Stimulated activated CD4-positive, alpha-beta T cell treated with anti-CD3 and anti-CD28 coated beads, TNF-alpha, amount 100 ng/mL, for 48 hours (primary cell): ENCODE data around the gene TCERG1L.
"Not testable (repeated sequence)": the region's sequence is repeated elsewhere in the genome, so short reads cannot be mapped to it uniquely, and the experiment has no call there.

ENCODE experiments used
- DNase-seq, 3 donors: peaks; one replicate each; pipeline ENCODE4 v3.0.0-alpha.2; 2020; ENCODE audit warnings: low read depth in 3 of 3

The TCERG1L gene

DNA sequence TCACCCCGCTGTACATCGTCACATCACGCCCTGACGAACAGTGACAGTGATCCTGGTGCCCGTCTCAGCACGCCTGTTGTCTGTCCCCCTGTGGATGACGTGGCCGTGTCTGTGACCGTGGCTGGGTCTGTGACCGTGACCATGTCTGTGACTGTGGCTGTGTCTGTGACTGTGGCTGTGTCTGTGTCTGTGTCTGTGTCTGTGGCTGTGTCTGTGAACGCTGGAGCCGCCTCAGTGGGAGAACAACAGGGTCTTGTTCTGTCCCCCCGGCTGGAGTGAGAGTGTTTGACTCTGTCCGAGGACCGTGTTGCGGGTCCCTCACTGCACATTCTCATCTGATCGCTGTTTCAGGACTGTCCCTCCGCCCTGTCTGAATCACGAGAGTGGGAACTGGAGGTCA, 202.2 kb downstream of the TCERG1L start:
- DNase-seq: no peak

DNA sequence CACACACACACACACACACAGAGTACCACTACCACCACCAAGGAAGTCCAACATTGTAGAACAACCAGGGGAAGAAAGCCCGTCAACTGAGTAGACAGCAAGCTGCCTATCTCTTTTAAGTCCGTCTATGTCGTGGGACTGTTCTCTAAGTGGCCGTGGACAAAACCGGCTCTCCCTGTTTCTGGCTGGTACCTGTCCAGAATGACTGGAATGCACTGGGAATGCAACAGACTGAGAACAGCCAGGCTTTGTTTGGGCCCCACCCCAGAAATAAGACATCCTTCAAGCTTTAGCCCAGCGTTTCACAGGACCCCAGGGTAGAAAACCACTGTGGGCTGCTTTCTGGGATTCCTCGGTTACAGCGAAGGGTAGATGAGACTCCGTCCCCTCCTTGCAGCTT, 203.6 kb downstream of the TCERG1L start:
- DNase-seq: no peak

DNA sequence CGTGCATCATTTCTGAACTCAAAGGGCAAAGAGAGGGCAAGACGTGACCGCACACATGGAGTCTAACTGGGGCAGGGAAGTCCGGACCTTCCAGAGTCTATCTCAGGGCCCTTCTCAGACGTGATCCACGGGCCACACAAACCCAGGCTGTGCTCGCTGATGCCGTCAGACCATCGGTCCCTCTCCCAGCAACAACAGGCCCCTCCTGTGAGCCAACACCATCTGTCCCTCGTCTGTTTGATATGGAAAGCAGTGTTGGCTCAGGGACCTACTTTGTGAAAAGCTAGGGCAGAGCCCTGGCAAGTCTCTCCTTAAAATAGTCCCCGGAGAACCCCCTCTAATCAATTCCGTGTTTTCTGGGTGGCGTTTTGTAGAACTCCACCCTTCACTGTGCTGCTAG, 208.8 kb downstream of the TCERG1L start:
- DNase-seq: no peak

DNA sequence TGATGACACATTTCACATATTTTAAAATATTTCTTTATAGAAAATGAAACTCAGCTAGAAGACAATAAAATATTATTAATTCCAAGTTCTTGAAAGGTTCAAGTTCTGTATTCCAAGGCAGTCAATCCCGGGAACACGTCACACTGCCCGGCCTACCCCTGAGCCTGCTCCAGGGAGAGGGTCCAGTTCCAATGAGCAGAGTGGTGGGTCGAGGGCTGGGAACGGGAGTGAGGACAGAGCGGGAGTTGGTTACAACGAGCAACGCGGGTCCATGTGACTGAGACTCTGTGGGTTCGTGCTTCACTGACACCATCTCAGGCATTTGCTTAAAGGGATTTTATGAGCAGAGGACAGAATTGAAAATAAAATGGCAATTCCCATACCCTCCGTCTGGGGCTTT, 209.4 kb downstream of the TCERG1L start:
- DNase-seq: no peak

DNA sequence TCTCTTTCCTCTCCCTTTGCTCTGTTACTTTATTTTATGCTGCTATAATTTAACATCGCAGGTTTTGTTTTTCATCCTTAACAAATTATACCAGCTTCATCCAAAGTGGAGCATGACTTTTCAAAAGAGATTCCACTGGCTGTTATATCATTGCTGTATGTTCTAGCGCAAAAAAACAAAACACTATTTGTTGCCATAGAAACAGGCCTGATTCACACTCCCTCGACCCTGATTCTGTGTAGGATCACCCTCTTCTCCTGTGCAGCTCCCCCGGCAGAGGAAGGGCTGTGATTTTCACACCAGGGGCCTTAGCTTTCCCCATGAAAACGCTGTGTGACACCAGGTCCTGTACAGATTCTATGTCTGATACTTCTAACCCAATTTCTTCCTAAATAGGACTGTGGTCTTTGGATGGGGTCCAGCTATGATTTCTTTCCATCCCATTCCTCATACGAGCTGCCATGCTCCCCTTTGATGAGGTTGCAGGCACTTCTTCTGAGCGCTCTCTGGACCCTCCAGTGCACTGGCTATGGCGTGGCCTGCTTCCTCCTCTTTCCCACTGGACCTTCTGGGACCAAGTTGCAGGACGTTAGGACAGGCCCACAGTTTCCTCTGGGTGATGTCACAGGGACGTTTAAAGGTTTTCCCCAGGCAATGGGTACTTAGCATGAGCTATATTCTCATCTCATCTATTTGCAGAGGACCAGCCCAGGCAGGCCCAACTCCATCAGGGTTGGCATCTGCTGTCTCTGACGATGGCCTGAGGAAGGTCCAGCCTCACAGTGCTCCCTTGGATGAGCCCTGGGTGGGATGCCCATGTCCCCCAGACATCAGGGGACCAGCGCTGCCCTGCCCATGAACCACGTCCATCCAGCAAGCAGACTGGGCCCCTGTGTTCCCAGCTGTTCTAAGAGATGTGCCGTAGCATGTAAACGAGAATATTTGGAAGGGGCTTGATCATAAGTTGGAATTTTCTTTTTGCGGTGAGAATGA, 210.8 kb downstream of the TCERG1L start:
- DNase-seq: not testable (repeated sequence)

DNA sequence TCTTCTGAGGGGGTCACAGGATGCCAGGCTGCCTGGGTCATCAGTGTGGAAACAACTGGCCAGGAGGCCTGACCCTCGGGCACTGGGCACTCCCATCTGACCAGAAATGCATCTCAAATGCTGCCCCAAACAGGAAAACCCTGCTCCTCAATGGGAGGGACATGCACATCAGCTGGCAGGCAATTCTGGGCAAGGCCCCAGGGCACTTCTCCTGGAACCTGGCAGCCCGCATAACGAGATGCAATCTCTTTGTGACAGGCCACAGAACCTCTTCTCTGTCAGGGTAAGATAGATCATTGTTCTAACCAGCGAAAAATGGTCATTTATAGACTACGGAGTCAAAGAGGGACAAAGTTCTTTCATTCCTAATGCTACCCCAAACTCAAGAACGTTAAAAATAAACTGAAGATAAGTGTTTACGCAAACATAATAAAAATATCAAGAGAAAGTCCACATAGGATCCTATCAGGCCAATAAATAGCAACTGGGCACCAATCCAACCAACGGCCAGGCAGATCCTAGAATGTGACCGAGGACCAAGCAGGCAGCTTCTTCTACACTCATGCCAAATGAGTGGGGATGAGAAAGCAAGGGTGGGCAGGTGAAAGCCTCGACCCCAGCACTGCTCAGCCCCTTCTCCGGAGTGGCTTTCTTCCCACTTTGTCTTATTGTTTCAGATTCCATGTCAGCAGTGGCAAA, 212.3 kb downstream of the TCERG1L start:
- no peak for DNase-seq

DNA sequence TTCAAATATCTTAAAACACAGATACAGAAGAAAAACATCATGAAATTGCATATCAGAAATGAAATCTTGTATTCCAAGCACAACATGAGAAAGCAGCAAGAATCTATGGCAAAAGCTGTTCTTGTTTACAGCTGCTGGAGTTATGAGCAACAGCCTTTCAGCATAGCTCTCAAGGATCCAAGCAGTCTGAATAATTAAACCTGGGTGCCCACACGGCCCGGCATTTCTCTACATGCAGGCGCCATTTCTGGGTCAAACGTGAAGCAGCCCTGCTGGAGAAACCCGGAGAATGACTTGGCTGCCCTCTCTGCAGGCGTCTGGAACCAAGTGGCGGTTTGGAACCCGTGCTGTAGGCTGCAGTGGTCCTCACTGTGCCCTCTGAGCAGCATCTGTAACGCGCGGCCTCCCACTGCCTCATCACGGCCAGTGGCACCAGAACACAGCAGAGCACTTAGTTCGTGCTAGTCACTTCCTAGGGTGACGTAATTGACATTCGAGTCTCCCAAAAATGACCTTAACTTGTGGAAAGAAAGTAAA, 213.0 kb downstream of the TCERG1L start:
- DNase-seq: no peak

DNA sequence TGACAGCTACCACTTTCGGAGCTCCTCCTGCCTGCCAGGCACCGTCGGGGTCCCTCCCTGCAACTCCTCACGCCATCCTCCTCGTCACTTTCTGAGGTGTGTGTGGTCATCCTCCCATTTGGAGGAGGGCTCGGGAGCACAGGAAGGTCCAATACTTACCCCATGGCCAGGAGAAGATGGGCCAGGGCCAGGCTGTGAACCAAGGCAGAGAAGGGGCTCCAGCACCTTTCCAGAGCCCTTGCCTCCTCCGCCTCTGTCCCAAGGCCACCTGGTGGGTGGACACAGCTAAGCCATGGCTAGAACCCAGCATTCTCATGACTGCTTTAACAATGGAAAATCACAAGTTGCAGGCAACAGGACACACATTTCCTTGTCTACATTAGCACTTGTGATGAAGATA, 215.5 kb downstream of the TCERG1L start:
- DNase-seq: no peak

DNA sequence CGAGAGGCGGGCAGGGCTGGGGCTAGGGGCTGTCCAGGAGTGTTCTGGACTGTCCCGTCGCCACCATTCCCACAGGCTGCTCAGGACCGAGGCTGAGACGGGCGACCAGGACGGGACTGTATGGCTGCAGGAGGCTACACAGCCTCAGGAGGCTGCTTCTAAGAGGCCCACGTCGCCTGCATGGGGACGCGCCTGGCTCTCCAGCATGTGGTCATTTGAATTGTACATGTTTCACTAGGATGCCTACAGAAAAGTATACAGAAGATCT, 216.3 kb downstream of the TCERG1L start:
- DNase-seq: no peak

DNA sequence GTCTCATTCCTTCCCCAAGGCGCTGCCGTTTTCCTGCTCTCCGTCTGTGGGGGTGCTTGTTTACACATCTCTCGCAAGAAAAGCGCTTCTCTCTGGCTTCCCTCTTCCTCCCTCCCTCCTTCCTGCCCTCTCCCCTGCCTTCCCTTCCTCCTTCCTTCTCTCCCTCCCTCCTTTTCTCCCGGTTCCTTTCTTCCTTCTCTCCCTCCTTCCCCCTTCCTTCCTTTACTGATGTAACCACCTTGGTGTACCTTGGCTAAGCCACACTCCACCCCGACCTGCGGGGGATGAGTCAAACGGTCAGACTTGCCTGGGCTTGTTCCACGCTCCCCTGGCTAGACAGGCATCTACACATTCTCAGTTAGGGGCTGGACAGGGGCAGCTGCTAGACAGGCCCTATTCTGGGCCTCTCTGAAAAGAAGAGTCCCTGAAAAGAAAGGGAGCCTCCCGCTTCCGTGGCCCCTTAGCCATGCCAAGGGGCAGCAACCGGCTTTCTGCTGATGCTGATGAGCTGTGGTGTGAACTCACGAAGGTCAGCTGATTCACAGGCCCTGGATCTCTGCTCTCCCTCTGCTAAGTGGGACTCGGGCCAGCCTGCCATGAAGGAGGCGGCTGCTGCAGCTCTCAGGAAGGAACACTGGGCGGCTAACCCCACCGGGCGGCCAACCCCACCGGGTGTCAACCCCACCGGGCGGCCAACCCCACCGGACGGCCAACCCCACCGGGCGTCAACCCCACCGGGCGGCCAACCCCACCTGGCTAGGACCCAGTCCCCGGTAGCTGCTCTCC, 216.8 kb downstream of the TCERG1L start:
- no peak for DNase-seq

DNA sequence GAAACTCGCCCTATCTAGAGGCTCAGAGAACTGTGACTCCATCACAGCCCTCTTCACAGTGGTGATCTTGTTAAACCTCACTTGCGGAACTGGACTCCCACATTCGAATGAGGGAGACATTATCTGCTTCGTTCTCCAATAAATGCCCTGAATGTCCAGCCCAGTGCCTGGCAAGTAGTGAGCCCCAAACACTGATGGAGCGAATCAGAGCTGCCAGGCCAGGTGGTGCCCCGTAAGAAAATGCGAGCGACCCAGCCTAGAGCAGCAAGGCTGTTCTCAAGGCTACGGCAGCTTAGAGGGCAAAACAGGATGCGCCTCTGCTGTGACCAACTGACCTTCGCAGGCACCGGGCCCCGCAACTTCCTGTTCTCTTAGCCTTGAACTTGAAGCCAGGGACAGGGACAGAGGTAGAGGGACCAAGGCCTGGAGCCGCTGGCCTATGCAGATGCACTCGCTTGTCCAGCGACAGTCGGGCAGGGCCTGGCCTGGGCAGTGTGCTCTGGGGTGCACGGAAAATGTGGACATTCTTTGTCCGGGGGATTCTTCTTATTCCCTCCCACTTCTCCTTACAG, 217.6 kb downstream of the TCERG1L start:
- no peak for DNase-seq

DNA sequence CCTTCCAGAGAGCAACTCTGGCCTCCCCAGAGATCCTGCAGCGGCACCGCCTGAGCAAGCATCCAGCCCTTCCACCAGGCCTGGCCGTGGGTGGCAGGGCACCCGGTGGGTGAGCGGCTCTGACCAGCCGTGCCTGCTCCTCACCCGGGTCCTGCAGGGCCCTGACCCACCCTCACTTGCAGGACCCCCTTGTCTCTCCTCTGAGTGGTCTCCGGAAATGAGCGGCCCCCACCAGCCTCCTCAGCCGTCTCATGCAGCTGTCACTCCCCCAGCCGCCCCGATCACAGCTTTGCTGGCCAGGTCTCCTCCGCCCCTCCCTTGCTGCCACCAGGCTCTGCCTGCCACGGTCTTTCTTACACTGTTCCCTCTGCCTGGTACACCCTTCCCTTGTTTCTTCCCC, 218.2 kb downstream of the TCERG1L start:
- DNase-seq: no peak

DNA sequence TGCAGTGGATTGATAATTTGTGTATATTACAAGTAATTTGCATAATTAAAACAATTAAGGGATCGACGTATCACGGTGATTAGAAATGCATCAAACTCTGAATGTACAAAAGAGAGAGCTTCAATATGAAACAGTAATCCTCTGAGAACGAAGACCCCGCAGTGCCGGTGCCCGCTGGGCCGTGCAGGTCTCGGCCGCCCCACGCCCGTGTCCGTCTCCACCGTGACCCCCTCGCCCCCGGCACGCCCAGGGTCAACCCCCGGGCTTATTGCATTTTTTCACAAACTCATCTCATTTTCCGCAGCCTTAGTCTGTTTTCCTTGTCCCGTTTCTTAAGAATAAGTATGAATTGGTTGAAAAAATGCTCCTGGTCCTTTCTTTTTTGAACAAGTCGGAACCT, 218.6 kb downstream of the TCERG1L start:
- DNase-seq: no peak

DNA sequence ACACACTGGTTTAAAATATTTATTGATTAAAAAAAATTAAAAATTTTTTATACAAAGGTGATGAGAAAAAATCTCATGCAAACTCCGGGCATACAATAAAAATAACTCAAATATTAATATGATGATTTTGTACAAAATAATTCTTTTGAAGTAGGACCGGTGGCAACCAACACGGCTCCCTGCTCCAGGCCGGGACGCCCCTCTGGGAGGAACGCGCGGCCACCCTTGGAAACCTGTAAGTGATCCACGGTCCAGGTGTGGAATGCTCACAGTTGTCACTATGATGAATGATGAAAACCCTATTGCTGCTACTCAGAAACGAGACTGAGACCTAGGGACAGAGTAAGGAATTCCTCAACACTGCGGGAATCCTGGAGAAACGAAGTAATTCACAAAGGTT, 219.1 kb downstream of the TCERG1L start:
- no peak for DNase-seq

DNA sequence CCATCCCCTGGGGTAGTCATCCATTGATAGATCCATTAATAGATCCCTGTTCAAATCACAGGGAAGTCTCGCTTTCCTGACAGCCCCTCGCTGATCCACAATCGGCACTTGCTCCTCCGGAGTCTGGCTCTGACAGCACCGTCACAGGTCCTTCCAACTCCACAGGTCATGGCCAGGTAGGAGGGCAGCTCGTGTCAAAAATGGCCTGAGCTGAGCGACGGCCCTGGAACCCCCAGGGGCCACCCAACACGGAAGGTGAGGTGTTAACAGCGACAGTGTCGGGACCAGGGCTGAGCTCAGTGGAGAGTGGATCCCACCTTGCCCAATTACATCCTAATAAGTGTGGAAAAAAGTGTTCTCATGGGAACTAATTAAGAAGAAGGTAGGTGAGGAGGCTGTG, 219.8 kb downstream of the TCERG1L start:
- DNase-seq: no peak

DNA sequence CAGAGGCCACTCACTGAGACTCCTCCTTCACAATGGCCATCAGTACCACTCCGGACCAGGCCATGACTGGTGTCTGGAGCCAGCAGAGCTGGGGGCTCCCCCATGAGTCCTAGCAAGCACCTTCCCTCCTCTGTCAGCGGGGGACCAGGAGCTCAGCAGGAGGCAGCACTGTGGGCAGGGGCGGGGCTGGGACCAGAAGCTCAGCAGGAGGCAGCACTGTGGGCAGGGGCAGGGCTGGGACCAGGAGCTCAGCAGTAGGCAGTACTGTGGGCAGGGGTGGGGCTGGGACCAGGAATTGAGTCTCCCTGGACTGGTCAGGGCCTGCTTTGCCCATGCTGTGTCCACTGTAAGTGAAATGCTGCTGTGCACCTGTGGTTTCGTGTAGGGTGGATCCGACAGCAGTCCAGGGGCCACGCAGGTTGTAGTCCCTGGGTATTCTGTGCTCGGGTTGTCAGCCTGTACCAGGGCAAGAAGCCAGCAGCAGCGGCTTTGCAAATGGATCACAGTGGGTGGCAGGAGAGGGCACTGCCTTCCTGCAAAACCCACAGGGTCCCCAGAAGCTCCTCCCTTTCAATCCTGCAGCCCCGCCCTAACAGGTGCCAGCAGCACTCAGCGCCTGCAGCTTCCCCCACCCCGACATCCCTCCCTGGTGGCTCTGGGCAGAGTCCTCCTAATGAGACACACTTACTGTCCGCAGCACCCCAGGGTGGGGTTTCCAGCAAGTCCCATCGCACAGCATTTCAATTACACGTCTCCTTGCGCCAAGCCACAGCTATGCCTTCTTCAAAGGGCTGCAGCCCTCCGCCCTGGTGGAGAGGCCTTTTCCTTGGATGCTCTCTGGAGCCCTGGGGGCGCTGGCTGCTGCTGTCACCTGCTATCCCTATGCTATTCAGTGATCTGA, 220.5 kb downstream of the TCERG1L start:
- DNase-seq: no peak

DNA sequence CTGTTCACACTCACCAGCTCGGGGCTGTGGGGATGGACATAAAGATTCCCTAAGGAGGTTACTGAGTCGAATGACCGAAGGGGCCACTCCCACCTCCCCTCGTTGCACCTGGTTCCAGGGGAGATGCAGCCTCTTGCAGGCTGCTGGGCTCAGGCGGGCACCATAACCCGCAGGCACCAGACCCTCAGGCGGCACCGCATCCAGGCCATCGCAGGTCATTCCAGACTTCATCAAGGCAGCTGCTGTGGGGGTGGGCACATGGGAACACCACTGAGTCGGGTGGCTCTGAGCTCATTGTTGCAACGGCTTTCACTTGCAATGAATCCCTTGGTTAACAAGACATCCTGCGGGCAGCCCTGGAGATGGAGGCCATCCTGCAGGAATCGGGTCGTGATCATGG, 221.7 kb downstream of the TCERG1L start:
- DNase-seq: no peak

DNA sequence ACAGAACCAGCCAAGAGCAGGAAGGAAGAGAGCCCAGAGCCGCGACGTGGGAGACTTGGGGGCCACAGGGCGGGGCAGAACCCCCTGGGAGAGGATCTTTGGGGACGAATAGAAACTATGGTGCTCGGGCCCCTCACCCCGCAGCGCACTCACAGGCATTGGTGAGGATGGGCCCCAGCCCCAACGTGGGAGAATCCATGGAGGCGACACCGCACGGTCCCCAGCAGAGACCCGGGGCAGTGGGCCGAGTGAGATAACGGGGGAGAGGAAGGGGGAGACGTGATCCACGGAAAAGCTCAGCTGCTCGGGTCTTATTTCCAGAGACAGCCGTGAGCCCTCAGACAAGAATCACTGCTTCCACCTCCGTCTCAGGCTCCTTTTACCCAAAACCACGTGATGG, 222.4 kb downstream of the TCERG1L start:
- no peak for DNase-seq

DNA sequence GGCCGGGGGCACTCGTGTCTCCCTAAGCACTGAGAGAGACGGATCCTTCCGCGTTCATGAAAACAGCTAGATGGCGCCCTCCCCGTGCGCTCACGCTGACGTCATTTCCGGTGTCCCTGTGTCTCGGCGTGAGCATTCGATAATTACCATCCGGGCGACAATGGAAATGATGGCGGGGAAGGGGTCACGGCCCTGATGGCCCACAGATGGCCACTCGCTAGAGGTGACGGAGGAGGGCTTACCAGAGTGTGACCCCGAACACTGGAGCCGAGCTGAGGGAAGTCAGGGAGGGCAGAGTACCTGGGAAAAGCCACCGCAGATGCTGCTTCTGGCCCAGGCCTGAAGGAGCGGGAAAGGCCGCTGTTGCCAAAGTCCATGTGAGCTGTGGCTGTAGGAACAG, 222.9 kb downstream of the TCERG1L start:
- no peak for DNase-seq

DNA sequence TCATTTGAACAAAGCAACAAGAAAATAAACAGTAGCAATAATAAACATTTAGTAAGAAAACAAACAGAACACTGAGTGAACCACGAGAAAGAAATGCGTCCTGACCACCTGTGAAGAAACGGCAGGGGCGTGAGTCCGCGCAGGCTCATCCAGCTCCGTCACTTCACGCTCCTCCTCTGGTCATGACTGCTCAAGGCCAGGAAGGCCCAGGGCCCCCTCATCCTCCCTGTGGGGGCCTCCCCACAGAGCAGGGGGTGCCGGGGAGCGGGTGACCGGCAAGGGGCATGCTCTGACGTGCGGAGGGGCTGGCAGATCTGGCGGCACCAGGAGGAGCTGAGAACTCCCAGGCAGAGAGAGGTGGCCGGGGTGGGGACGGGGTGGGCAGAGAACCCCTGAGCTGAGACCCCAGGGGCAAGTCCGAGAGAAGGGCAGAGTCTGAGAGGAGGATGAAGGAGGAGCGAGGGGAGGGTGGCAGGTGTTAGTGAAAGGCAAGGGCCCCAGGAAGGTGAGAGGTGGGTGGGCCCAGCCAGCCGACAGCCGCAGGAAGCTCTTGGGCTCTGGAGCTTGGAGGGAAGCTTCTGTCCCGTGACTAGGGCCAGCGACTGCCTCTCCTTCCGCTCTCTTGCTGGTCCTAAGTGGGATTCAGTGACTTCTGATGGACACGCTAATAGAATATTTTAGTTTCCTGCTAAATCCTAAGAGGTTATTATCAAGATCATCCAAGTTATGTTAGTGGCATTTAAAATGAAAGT, 223.9 kb downstream of the TCERG1L start:
- no peak for DNase-seq
